A172 (cell line): Measurements from ENCODE around the gene STEAP4. TPM values are rescaled to one million over a fixed set of nuclear protein-coding genes. Genes with fewer than 3 reads are reported as not detected.

Experiments
- total RNA-seq: library from RNA; depleted of rRNA; stranded (reverse); fragments of >200 nt; shearing (Covaris generic); gene quantifications from 2 replicates; pipeline ENCODE4 v1.2.3, GENCODE V29; 2014; rRNA removed

The STEAP4 gene
- total RNA-seq, 1 experiment from 2014 or later: not detected

Other genes starting within 250 kb of the STEAP4 start
- 157 and 222 TPM in 2 replicates for gene SRI, start 86.9 kb downstream of the STEAP4 start, total RNA-seq